ENCODE results near the gene PIAS2.

GRCh38 chr18:46761059-46761769, 156.1 kb downstream of the PIAS2 start:
- TF ChIP-seq SUZ12 (IDR thresholded peaks at IDR 0.05; ENCODE audit: extremely low read depth, insufficient read depth, insufficient read length), result no peak
- no peak for TF ChIP-seq YY1 (IDR thresholded peaks at IDR 0.05; ENCODE audit: insufficient read depth, insufficient read length)
- no peak for TF ChIP-seq ZNF274 (IDR thresholded peaks at IDR 0.05; ENCODE audit: low read depth, low read length)

All from NT2/D1 (cell line).